ENCODE results near the gene MPPED1. TPM values are rescaled to one million over a fixed set of nuclear protein-coding genes. Genes with fewer than 3 reads are reported as not detected.

Gene MPPED1
- total RNA-seq, 1 donor from 2014 or later: not detected

- no peaks in the 10 kb centered on the region for H3K27me3 Mint-ChIP-seq
- H3K4me3 Mint-ChIP-seq: peak overlapping the region; percentile 75
- no peaks in the 10 kb centered on the region for H3K9me3 Mint-ChIP-seq
- DNase-seq: peak; percentile 63
- intact Hi-C loops (cut with micrococcal nuclease): no loop called here
- peak overlapping the region; percentile 74 for H3K27ac Mint-ChIP-seq
- no peaks in the 10 kb centered on the region for H3K36me3 Mint-ChIP-seq (ENCODE audit: low read depth)
- peaks cover 5% of the 10 kb centered on the region for H3K4me1 Mint-ChIP-seq
Observed at GRCh38 chr22:43481568-43482317, 69.9 kb downstream of the MPPED1 start.

- Mint-ChIP-seq H3K9me3 (no peaks in the 10 kb centered on the region), H3K27me3 (no peaks in the 10 kb centered on the region), H3K27ac (no peak overlapping the region), H3K36me3 (ENCODE audit: low read depth) (no peaks in the 10 kb centered on the region), H3K4me1 (peaks cover 5% of the 10 kb centered on the region), H3K4me3 (no peak overlapping the region)
- intact Hi-C loops (cut with micrococcal nuclease): no loop called here
- no peak for DNase-seq
Observed at GRCh38 chr22:43482318-43482625, 70.5 kb downstream of the MPPED1 start.

GRCh38 chr22:43483266-43483665, 71.5 kb downstream of the MPPED1 start:
- H3K4me3 Mint-ChIP-seq: no peak overlapping the region
- H3K27ac Mint-ChIP-seq: no peak overlapping the region
- H3K27me3 Mint-ChIP-seq: no peaks in the 10 kb centered on the region
- no peak for DNase-seq
- H3K4me1 Mint-ChIP-seq: peaks cover 5% of the 10 kb centered on the region
- H3K9me3 Mint-ChIP-seq: no peaks in the 10 kb centered on the region
- intact Hi-C loops (cut with micrococcal nuclease): no loop called here
- H3K36me3 Mint-ChIP-seq (ENCODE audit: low read depth): no peaks in the 10 kb centered on the region

- no peak for DNase-seq
- intact Hi-C loops (cut with micrococcal nuclease): no loop called here
- no peak overlapping the region for H3K27ac Mint-ChIP-seq
- H3K27me3 Mint-ChIP-seq: no peaks in the 10 kb centered on the region
- no peaks in the 10 kb centered on the region for H3K9me3 Mint-ChIP-seq
- peaks cover 5% of the 10 kb centered on the region for H3K4me1 Mint-ChIP-seq
- no peaks in the 10 kb centered on the region for H3K36me3 Mint-ChIP-seq (ENCODE audit: low read depth)
- H3K4me3 Mint-ChIP-seq: no peak overlapping the region
Observed at GRCh38 chr22:43483669-43484068, 71.9 kb downstream of the MPPED1 start.

DNA sequence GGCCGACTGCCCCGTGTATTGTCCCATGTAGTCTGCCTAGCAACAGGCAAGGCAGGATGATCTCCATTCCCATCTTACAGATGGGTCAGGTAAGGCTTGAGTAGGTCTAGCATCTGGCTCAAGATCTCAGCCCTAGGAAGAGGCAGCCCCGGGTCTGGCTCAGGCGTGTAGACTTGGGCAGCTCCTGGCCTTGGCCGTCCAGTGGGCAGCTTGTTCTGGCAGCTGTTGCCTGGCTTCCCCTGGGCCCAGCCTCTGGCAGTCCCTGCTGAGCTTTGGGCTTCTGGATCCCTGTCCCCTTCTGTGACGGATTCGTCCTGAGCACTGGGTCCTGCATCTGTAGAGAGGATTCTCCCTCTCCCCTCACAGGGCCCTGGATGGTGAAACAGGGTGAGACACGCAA, 72.4 kb downstream of the MPPED1 start:
- intact Hi-C loops (cut with micrococcal nuclease): no loop called here
- no peak for DNase-seq
- H3K4me1 Mint-ChIP-seq: peaks cover 5% of the 10 kb centered on the region
- H3K36me3 Mint-ChIP-seq (ENCODE audit: low read depth): no peaks in the 10 kb centered on the region
- no peaks in the 10 kb centered on the region for H3K9me3 Mint-ChIP-seq
- no peak overlapping the region for H3K27ac Mint-ChIP-seq
- no peak overlapping the region for H3K4me3 Mint-ChIP-seq
- H3K27me3 Mint-ChIP-seq: no peaks in the 10 kb centered on the region

DNA sequence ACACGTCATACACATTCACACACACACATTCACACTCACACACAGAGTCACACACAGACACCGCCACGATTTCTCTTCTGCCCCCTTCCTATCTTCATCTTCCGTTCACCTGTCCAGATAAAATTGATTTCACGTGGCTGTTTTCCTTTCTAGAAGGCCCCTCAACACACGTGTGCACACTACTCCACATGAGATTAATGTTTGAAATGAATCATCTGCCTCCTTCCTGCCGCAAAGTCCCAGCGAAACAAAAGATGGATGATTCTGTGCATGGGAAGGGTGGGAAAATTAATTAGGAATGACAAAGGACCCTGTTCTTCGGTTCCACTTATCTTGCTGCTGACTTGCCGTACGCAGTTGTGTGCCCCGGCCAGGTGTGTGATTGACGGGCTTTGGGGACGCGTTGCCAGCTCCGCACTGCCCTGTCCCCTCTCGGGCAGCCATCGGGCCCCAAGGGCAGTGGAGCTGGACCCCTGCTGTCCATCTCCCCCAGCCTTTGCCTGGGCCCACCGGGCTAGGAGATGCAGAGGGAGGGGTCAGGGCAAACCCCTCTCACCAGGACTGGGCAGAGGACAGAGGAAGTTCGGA, 73.8 kb downstream of the MPPED1 start:
- Mint-ChIP-seq H3K9me3 (no peaks in the 10 kb centered on the region), H3K4me1 (peaks cover 5% of the 10 kb centered on the region), H3K27me3 (no peaks in the 10 kb centered on the region), H3K27ac (no peak overlapping the region), H3K36me3 (ENCODE audit: low read depth) (no peaks in the 10 kb centered on the region), H3K4me3 (no peak overlapping the region)
- intact Hi-C loops (cut with micrococcal nuclease): no loop called here
- no peak for DNase-seq

GRCh38 chr22:43487311-43488030, 75.7 kb downstream of the MPPED1 start:
- no peak for DNase-seq
- Mint-ChIP-seq H3K27ac (no peak overlapping the region), H3K4me3 (no peak overlapping the region), H3K36me3 (ENCODE audit: low read depth) (no peaks in the 10 kb centered on the region), H3K4me1 (no peaks in the 10 kb centered on the region), H3K27me3 (no peaks in the 10 kb centered on the region), H3K9me3 (peaks cover 10% of the 10 kb centered on the region)
- intact Hi-C loops (cut with micrococcal nuclease): no loop called here

DNA sequence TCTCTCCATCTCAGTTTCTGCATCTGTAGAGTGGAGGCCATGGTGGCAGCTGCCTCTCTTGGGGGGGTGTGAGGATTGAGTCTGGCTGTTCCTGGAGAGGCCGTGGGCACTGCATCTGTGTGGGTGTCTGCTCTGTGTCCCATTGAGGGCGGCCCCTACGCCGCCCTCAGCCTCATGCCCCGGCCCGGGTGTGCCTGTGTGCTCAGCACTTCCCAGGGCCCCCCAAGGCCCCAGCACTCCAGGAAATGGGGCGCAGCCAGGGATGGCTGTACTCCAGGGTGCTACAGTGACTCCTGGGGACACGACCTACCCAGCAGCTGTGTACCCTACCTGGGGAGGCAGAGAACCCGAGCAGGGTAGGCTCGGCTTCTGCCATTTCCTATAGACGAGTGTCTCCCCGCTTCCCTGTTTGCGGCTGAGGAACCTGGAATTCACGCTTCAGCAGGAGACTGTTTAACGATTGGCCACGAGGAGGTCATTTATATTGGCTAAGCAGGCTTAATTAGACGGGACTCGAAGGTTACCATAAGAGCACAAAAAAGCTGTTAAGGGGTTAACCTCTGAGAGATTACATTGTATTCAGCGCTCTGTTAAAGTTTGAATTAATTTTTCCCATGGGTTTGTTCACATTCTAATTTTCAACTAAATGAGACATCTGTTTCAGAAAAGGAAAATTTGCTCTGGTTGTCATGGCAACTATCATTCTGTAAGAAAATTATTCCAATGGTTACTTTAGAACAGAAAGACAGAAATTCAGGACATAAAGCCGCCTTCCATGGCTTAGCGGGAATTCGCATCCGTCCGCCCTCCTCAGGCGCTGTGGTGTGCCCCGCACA, 76.4 kb downstream of the MPPED1 start:
- Mint-ChIP-seq H3K27ac (no peak overlapping the region), H3K27me3 (no peaks in the 10 kb centered on the region), H3K4me1 (no peaks in the 10 kb centered on the region), H3K4me3 (no peak overlapping the region), H3K9me3 (peaks cover 10% of the 10 kb centered on the region), H3K36me3 (ENCODE audit: low read depth) (no peaks in the 10 kb centered on the region)
- DNase-seq: no peak
- intact Hi-C loops (cut with micrococcal nuclease): no loop called here

DNA sequence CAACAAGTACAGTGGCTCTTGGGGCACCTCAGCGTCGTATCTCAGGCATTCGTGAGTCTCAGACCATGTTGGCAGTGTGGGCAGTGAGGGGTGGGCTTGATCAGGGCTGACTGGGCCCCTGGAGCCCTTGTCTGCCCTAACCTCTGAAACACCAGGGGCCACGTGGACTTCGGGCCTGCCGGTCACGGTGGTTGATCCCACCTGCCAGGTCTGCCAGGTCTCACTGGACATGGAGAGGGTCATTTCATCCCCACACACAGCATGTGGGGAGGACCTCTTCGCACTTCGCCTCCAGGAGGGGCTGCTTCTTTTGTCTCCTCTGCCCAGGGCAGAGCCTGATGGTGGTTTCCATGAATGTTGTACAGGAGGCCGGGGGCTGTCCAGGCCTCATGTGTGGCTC, 77.1 kb downstream of the MPPED1 start:
- intact Hi-C loops (cut with micrococcal nuclease): no loop called here
- no peaks in the 10 kb centered on the region for H3K4me1 Mint-ChIP-seq

DNA sequence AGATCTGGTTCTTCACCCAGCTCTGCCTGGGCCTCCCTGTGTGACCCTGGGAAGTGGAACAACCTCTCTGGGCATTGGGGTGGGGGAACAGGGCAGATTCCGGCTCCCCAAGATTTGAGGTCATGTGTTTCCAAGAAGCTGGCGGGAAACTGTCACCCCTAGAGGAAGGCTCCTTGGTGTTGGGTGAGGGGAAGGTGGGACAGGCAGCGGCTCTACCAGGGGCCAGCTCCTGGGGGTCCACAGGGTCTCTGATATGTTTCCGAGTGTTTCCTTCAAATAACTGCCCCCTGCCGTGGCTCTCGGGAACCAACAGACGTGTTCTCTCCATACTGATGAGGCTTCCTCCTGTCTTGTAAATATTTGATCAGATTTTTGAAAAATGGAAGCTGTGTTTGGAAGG, 78.5 kb downstream of the MPPED1 start:
- intact Hi-C loops (cut with micrococcal nuclease): no loop called here
- H3K4me3 Mint-ChIP-seq: no peak overlapping the region
- no peak for DNase-seq
- no peak overlapping the region for H3K27ac Mint-ChIP-seq
- H3K9me3 Mint-ChIP-seq: peaks cover 10% of the 10 kb centered on the region
- no peaks in the 10 kb centered on the region for H3K4me1 Mint-ChIP-seq
- no peaks in the 10 kb centered on the region for H3K36me3 Mint-ChIP-seq (ENCODE audit: low read depth)
- H3K27me3 Mint-ChIP-seq: no peaks in the 10 kb centered on the region

More for the DNA sequence above, 77.1 kb downstream of the MPPED1 start:
- Mint-ChIP-seq H3K9me3 (peaks cover 10% of the 10 kb centered on the region), H3K27me3 (no peaks in the 10 kb centered on the region), H3K4me3 (no peak overlapping the region), H3K27ac (no peak overlapping the region), H3K36me3 (ENCODE audit: low read depth) (no peaks in the 10 kb centered on the region)
- no peak for DNase-seq

DNA sequence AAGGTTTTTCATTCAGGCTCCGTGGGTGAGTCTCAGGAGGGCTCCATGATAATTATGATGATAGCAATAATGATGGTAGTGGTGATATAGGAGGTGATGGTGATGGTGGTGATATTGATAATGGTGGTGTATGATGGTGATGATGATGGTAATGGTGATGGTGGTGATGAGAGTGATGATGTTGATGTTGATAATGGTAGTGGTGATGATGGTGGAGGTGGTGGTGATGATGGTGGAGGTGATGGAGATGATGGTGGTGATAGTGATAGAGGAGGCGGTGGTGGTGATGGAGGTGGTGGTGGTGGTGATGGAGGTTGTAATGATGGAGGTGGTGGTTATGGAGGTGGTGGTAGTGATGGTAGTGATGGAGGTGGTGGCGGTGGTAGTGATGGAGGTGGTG, 79.4 kb downstream of the MPPED1 start:
- intact Hi-C loops (cut with micrococcal nuclease): no loop called here
- H3K9me3 Mint-ChIP-seq: peaks cover 10% of the 10 kb centered on the region
- H3K4me3 Mint-ChIP-seq: no peak overlapping the region
- DNase-seq: no peak
- H3K27ac Mint-ChIP-seq: no peak overlapping the region
- no peaks in the 10 kb centered on the region for H3K27me3 Mint-ChIP-seq
- no peaks in the 10 kb centered on the region for H3K4me1 Mint-ChIP-seq
- H3K36me3 Mint-ChIP-seq (ENCODE audit: low read depth): no peaks in the 10 kb centered on the region

DNA sequence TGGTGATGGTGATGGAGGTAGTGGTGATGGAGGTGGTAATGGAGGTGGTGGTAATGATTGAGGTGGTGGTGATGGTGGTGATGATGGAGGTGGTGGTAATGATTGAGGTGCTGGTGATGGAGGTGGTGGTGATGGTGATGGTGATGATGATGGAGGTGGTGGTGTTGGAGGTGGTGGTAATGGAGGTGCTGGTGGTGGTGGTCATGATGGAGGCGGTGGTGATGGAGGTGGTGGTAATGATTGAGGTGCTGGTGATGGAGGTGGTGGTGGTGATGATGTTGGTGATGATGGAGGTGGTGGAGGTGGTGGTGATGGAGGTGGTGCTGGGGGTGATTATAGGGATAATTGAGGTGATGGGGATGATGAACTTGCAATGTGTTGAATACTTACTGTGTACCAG, 79.9 kb downstream of the MPPED1 start:
- no peak for DNase-seq
- intact Hi-C loops (cut with micrococcal nuclease): no loop called here
- Mint-ChIP-seq H3K4me3 (no peak overlapping the region), H3K27me3 (no peaks in the 10 kb centered on the region), H3K27ac (no peak overlapping the region), H3K36me3 (ENCODE audit: low read depth) (no peaks in the 10 kb centered on the region), H3K4me1 (no peaks in the 10 kb centered on the region), H3K9me3 (peaks cover 10% of the 10 kb centered on the region)

DNA sequence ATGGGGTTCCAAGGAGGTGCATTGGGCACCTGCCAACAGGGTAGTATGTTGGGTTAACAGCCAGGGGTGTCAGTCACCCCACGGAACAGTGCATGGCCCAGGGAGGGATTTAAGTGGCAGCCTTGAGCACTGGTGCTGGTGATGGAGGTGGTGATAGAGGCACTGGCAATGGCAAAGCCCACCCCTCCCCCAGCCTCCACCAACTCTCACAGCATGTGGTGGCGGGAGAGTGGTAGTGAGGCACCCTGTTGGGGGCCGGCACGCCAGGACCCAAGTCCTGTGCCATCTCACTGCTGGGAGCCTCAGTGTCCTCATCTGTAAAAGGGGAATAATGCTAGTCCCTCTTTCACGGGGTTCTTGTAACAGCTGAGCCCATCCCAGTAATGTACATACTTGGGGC, 81.5 kb downstream of the MPPED1 start:
- H3K4me1 Mint-ChIP-seq: no peaks in the 10 kb centered on the region
- H3K4me3 Mint-ChIP-seq: no peak overlapping the region
- H3K36me3 Mint-ChIP-seq (ENCODE audit: low read depth): no peaks in the 10 kb centered on the region
- no peak overlapping the region for H3K27ac Mint-ChIP-seq
- intact Hi-C loops (cut with micrococcal nuclease): no loop called here
- DNase-seq: no peak
- peaks cover 10% of the 10 kb centered on the region for H3K9me3 Mint-ChIP-seq
- H3K27me3 Mint-ChIP-seq: no peaks in the 10 kb centered on the region

Data from activated CD4-positive, alpha-beta T cell treated with anti-CD3 and anti-CD28 coated beads, Interleukin-2, amount 10 ng/mL, durations not matched to agents 24 days and 14 days (primary cell).